Neural progenitor cell (in vitro differentiated cells): Measurements from ENCODE around the gene FRS2. TPM values are rescaled to one million over a fixed set of nuclear protein-coding genes. Genes with fewer than 3 reads are reported as not detected.

Source experiments
- DNase-seq: peaks from one replicate; pipeline ENCODE4 v3.0.0-alpha.2; 2016; ENCODE audit warnings: low spot score
- H2AFZ ChIP-seq: fragments of 200-600 bp; sonication (generic); replicated peaks from 2 replicates; pipeline ENCODE4 v1.6.1; 2016; ENCODE audit warnings: antibody characterized with exemption
- H3F3A ChIP-seq: fragments of 200-600 bp; sonication (generic); 2 replicates; pipeline ENCODE4 v1.6.1; 2016; ENCODE audit warnings: antibody characterized with exemption, low read depth
- H3K27ac ChIP-seq: fragments of 200-600 bp; sonication (generic); 2 replicates; pipeline ENCODE4 v1.5.1; 2016; ENCODE audit warnings: mild to moderate bottlenecking
- H3K27me3 ChIP-seq: fragments of 200-600 bp; sonication (generic); 2 replicates; pipeline ENCODE4 v1.6.1; 2016; ENCODE audit warnings: mild to moderate bottlenecking, moderate library complexity
- H3K36me3 ChIP-seq: fragments of 200-600 bp; sonication (generic); 2 replicates; pipeline ENCODE4 v1.5.1; 2016
- H3K4me1 ChIP-seq: fragments of 200-600 bp; sonication (generic); 2 replicates; pipeline ENCODE4 v1.6.1; 2016; ENCODE audit warnings: mixed run types
- H3K4me2 ChIP-seq: fragments of 200-600 bp; sonication (generic); 2 replicates; pipeline ENCODE4 v1.6.1; 2016
- H3K4me3 ChIP-seq: fragments of 200-600 bp; sonication (generic); 2 replicates; pipeline ENCODE4 v1.5.1; 2016
- H3K79me2 ChIP-seq: fragments of 200-600 bp; sonication (generic); 2 replicates; pipeline ENCODE4 v1.6.1; 2016; ENCODE audit warnings: low read depth
- H3K9ac ChIP-seq: fragments of 200-600 bp; sonication (generic); 2 replicates; pipeline ENCODE4 v1.6.1; 2016
- H3K9me3 ChIP-seq: fragments of 200-600 bp; sonication (generic); 2 replicates; pipeline ENCODE4 v1.5.1; 2016; ENCODE audit warnings: low read depth
- H4K20me1 ChIP-seq: fragments of 200-600 bp; sonication (generic); 2 replicates; pipeline ENCODE4 v1.6.1; 2016; ENCODE audit warnings: low read depth
- H3K27ac Mint-ChIP-seq: 3 replicates; pipeline ENCODE4 v1.8.0; 2021; ENCODE audit warnings: mixed read lengths
- H3K27me3 Mint-ChIP-seq: 2 replicates; pipeline ENCODE4 v1.8.0; 2022; ENCODE audit warnings: low read depth, mild to moderate bottlenecking, inconsistent platforms, moderate library complexity, mixed read lengths; ENCODE audit not compliant: insufficient read depth
- H3K36me3 Mint-ChIP-seq: 3 replicates; pipeline ENCODE4 v1.8.0; 2021; ENCODE audit warnings: mixed read lengths
- H3K4me1 Mint-ChIP-seq: 3 replicates; pipeline ENCODE4 v1.8.0; 2021; ENCODE audit warnings: mixed read lengths
- H3K4me3 Mint-ChIP-seq: 3 replicates; pipeline ENCODE4 v1.8.0; 2021; ENCODE audit warnings: mild to moderate bottlenecking, moderate library complexity, mixed read lengths
- H3K9me3 Mint-ChIP-seq: 3 replicates; pipeline ENCODE4 v1.8.0; 2020; ENCODE audit warnings: mixed read lengths
- EZH2 ChIP-seq: fragments of 200-600 bp; sonication (generic); IDR thresholded peaks from 2 replicates; pipeline ENCODE4 v1.6.1; 2017; ENCODE audit warnings: antibody characterized with exemption, mild to moderate bottlenecking, moderate library complexity
- EZH2phosphoT487 ChIP-seq: fragments of 200-600 bp; sonication (generic); IDR thresholded peaks from 2 replicates; pipeline ENCODE4 v1.6.1; 2017; ENCODE audit warnings: antibody characterized with exemption
- total RNA-seq: library from RNA; depleted of rRNA; stranded (reverse); fragments of >200 nt; gene quantifications from 2 replicates; pipeline ENCODE4 v1.2.3, GENCODE V29; 2015; ENCODE audit warnings: low replicate concordance
- TF ChIP-seq, protein P1 (sequence below): fragments of 200-600 bp; sonication (generic); IDR thresholded peaks from 2 replicates; pipeline ENCODE4 v1.5.1; 2017; ENCODE audit warnings: antibody characterized with exemption, mild to moderate bottlenecking

FRS2 gene
- total RNA-seq, 1 donor from 2014 or later = 128 TPM

- Histone ChIP-seq H3K9me3 (no peaks in the 10 kb centered on the region), H3K4me2 (no peak overlapping the region), H3K4me1 (no peaks in the 10 kb centered on the region), H3F3A (no peaks in the 10 kb centered on the region), H3K27ac (no peak overlapping the region), H3K36me3 (peaks cover 3% of the 10 kb centered on the region), H3K4me3 (no peak overlapping the region), H2AFZ (no peak overlapping the region), H3K9ac (no peak overlapping the region), H4K20me1 (peaks cover 45% of the 10 kb centered on the region), H3K27me3 (no peaks in the 10 kb centered on the region), H3K79me2 (peaks cover 100% of the 10 kb centered on the region)
- no peak overlapping the region for H3K4me3 Mint-ChIP-seq
- no peak overlapping the region for H3K27ac Mint-ChIP-seq
- no peak for DNase-seq
- TF ChIP-seq EZH2 (no peak), EZH2phosphoT487 (no peak)
- TF ChIP-seq, protein P1, sequence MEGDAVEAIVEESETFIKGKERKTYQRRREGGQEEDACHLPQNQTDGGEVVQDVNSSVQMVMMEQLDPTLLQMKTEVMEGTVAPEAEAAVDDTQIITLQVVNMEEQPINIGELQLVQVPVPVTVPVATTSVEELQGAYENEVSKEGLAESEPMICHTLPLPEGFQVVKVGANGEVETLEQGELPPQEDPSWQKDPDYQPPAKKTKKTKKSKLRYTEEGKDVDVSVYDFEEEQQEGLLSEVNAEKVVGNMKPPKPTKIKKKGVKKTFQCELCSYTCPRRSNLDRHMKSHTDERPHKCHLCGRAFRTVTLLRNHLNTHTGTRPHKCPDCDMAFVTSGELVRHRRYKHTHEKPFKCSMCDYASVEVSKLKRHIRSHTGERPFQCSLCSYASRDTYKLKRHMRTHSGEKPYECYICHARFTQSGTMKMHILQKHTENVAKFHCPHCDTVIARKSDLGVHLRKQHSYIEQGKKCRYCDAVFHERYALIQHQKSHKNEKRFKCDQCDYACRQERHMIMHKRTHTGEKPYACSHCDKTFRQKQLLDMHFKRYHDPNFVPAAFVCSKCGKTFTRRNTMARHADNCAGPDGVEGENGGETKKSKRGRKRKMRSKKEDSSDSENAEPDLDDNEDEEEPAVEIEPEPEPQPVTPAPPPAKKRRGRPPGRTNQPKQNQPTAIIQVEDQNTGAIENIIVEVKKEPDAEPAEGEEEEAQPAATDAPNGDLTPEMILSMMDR = no peak
- peaks cover 21% of the 10 kb centered on the region for H3K9me3 Mint-ChIP-seq
- no peaks in the 10 kb centered on the region for H3K4me1 Mint-ChIP-seq
- H3K27me3 Mint-ChIP-seq = no peaks in the 10 kb centered on the region
- peaks cover 42% of the 10 kb centered on the region for H3K36me3 Mint-ChIP-seq
Observed at GRCh38 chr12:69497308-69498026, 27.3 kb downstream of the FRS2 start.

DNA sequence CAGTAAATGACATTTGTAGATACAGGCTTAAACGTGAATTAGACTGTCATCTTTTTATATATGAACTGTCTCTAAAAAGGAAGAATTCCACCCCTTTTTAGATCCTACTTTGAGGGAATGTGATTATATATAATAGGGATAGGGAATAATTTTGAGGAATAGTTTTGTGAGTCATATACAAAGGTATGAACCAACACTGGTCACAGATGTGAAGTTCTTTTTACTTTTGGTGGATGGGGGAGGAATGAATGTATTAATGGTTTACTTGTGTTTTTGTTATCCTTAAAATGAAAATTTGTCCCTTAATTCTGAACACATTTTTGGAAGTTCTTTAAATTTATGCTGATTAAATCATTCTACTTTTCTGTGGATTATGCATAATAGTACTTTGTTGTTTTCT is 30.4 kb downstream of the FRS2 start:
- DNase-seq = no peak
- H3F3A ChIP-seq = no peaks in the 10 kb centered on the region
- H3K4me1 ChIP-seq = no peaks in the 10 kb centered on the region
- no peaks in the 10 kb centered on the region for H3K27me3 Mint-ChIP-seq
- no peak overlapping the region for H3K27ac Mint-ChIP-seq
- no peak overlapping the region for H3K4me2 ChIP-seq
- H2AFZ ChIP-seq = no peak overlapping the region
- H3K9me3 Mint-ChIP-seq = peaks cover 23% of the 10 kb centered on the region
- H3K36me3 ChIP-seq = no peaks in the 10 kb centered on the region
- peaks cover 35% of the 10 kb centered on the region for H3K36me3 Mint-ChIP-seq
- no peaks in the 10 kb centered on the region for H3K4me1 Mint-ChIP-seq
- H4K20me1 ChIP-seq = peaks cover 67% of the 10 kb centered on the region
- no peaks in the 10 kb centered on the region for H3K27me3 ChIP-seq
- peaks cover 100% of the 10 kb centered on the region for H3K79me2 ChIP-seq
- H3K4me3 ChIP-seq = no peak overlapping the region
- no peak overlapping the region for H3K27ac ChIP-seq
- no peak overlapping the region for H3K9ac ChIP-seq
- TF ChIP-seq EZH2phosphoT487 (no peak), EZH2 (no peak)
- TF ChIP-seq, protein P1 = no peak
- H3K9me3 ChIP-seq = no peaks in the 10 kb centered on the region
- H3K4me3 Mint-ChIP-seq = no peak overlapping the region

GRCh38 chr12:69501154-69501895 is 31.1 kb downstream of the FRS2 start:
- no peaks in the 10 kb centered on the region for H3K4me1 Mint-ChIP-seq
- Histone ChIP-seq H3K27ac (no peak overlapping the region), H3F3A (no peaks in the 10 kb centered on the region), H3K79me2 (peaks cover 100% of the 10 kb centered on the region), H3K4me1 (no peaks in the 10 kb centered on the region), H3K9me3 (no peaks in the 10 kb centered on the region), H3K9ac (no peak overlapping the region), H3K4me2 (no peak overlapping the region), H3K4me3 (no peak overlapping the region), H4K20me1 (peaks cover 72% of the 10 kb centered on the region), H2AFZ (no peak overlapping the region), H3K36me3 (no peaks in the 10 kb centered on the region), H3K27me3 (no peaks in the 10 kb centered on the region)
- no peak overlapping the region for H3K4me3 Mint-ChIP-seq
- peaks cover 23% of the 10 kb centered on the region for H3K9me3 Mint-ChIP-seq
- TF ChIP-seq EZH2phosphoT487 = no peak
- TF ChIP-seq, protein P1 = no peak
- no peak for TF ChIP-seq EZH2
- H3K36me3 Mint-ChIP-seq = peaks cover 35% of the 10 kb centered on the region
- no peaks in the 10 kb centered on the region for H3K27me3 Mint-ChIP-seq
- no peak for DNase-seq
- H3K27ac Mint-ChIP-seq = no peak overlapping the region
